Smooth muscle cell of the coronary artery (primary cell): ENCODE results near the gene BRD8. TPM values are rescaled to one million over a fixed set of nuclear protein-coding genes. Genes with fewer than 3 reads are reported as not detected.

Experiments used
- total RNA-seq: library from RNA; depleted of rRNA; stranded (reverse); fragments of >200 nt; gene quantifications from 2 replicates; pipeline ENCODE4 v1.2.3, GENCODE V29; 2014; ENCODE audit warnings: low replicate concordance

BRD8 gene, protein sequence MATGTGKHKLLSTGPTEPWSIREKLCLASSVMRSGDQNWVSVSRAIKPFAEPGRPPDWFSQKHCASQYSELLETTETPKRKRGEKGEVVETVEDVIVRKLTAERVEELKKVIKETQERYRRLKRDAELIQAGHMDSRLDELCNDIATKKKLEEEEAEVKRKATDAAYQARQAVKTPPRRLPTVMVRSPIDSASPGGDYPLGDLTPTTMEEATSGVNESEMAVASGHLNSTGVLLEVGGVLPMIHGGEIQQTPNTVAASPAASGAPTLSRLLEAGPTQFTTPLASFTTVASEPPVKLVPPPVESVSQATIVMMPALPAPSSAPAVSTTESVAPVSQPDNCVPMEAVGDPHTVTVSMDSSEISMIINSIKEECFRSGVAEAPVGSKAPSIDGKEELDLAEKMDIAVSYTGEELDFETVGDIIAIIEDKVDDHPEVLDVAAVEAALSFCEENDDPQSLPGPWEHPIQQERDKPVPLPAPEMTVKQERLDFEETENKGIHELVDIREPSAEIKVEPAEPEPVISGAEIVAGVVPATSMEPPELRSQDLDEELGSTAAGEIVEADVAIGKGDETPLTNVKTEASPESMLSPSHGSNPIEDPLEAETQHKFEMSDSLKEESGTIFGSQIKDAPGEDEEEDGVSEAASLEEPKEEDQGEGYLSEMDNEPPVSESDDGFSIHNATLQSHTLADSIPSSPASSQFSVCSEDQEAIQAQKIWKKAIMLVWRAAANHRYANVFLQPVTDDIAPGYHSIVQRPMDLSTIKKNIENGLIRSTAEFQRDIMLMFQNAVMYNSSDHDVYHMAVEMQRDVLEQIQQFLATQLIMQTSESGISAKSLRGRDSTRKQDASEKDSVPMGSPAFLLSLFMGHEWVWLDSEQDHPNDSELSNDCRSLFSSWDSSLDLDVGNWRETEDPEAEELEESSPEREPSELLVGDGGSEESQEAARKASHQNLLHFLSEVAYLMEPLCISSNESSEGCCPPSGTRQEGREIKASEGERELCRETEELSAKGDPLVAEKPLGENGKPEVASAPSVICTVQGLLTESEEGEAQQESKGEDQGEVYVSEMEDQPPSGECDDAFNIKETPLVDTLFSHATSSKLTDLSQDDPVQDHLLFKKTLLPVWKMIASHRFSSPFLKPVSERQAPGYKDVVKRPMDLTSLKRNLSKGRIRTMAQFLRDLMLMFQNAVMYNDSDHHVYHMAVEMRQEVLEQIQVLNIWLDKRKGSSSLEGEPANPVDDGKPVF
- total RNA-seq, result 23.1 and 55.2 TPM in 2 replicates

DNA sequence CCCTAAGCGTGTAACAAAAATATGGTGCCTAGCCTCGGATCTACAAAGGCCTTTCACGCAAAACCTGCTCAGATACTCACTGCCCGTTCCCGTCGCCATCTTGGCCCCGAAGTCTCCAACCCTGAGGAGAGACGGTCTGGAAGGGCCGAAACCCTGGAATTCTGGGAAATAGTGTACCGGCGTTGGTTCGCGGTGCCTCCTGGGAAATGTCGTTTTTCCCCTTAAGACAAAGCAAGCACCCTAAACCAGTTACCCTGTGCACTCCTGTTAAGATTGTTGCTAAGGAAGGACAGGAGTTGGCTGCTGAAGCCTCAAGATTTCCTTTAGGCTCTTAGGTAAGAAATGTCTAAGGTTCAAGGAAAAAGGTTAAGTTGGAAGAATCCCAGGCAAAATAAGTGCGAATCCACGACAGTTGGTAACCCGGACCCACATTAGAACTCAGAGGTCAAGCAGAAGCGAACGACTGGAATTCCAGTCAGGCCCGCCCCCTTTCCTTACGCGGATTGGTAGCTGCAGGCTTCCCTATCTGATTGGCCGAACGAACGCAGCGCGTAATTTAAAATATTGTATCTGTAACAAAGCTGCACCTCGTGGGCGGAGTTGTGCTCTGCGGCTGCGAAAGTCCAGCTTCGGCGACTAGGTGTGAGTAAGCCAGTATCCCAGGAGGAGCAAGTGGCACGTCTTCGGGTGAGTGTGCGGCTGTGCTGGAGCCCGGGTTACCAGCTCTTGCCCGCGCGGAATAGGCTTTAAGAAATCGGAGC lies at the start of gene BRD8, which contains the start of gene KIF20A:
BRD8 (minus strand) TSS at position 115 of the 761 bp plus-strand sequence; CDS start at position 99, 16 bp downstream.
KIF20A (plus strand) TSS at position 597 of the 761 bp plus-strand sequence. CDS start 569 bp downstream, outside the sequence.

GRCh38 chr5:138213161-138214029 lies 35.0 kb upstream of the BRD8 start, which contains the start of gene CDC23:
Gene CDC23, minus strand, starts transcription at chr5:138213323. Its CDS starts 11 bp downstream, at chr5:138213312.

DNA sequence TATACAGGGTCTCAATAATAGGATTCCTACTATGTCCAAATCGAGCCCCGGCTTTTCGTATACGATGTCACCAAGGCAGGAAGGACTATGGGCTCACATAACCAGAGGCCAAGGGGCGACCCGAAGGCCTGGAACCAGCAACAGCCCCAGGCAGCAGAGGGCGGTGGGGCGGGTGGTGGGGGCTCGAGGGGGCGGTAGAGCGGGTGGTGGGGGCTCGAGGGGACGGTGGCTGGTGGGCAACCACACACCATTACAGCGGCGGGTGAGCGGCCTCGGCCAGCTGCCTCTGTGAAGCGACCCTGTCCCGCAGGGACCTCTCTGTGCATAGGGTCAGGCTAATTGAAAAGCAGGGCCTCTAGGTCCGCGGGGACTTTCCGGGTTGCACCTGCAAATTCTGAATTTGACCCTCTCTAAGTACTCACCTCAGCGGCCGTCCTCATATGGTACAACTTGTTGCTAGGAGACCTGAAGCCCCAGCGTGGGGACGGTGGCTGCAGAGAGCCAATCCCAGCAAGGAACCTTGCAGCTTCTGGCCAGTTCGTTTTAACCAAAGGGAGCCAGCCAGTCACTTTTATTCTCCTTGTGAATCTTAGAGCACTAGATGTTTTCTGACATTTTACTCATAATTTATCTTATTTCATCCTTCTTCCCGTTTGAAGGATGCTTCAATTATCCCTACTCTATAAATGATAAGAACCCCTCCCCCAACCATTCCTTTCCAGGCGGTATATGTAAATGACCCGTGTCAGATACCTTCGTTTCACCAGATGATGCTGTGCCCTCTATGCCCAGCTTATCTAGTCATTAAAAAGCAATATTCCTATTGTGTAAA lies 39.3 kb downstream of the BRD8 start, which contains the start of gene NME5:
NME5 (minus strand) TSS at position 480 of the 832 bp plus-strand sequence. CDS start 648 bp downstream, outside the sequence.

Other genes with a start within 250 kb of the BRD8 start
- 9.5 and 33.7 TPM in 2 replicates for gene FAM13B, start 145.6 kb downstream of the BRD8 start, total RNA-seq
- not detected in 2 replicates for gene WNT8A, start 94.6 kb downstream of the BRD8 start, total RNA-seq
- gene NME5, start 39.2 kb downstream of the BRD8 start, total RNA-seq, result 0.60 and 2.1 TPM in 2 replicates
- gene KIF20A, start 482 bp upstream of the BRD8 start, total RNA-seq, result 1.5 and 17.1 TPM in 2 replicates
- 13.0 and 19.2 TPM in 2 replicates for gene CDC23, start 34.7 kb upstream of the BRD8 start, total RNA-seq
- gene GFRA3, start 96.0 kb upstream of the BRD8 start, total RNA-seq, result under 0.01 TPM in 1 of 2 replicates, not detected in the other
- 2.3 TPM in 1 of 2 replicates, not detected in the other for gene CDC25C, start 153.2 kb upstream of the BRD8 start, total RNA-seq
- 28.0 and 60.0 TPM in 2 replicates for gene FAM53C, start 159.6 kb upstream of the BRD8 start, total RNA-seq
- gene KDM3B, start 174.1 kb upstream of the BRD8 start, total RNA-seq, result 25.7 and 26.9 TPM in 2 replicates